GM12878 (cell line): ENCODE measurements around the gene AAGAB. TPM values are rescaled to one million over a fixed set of nuclear protein-coding genes. Genes with fewer than 3 reads are reported as not detected.

Source experiments
- ASH2L ChIP-seq: fragments of 300-600, 200-600 bp; sonication (generic); IDR thresholded peaks from 2 replicates; pipeline ENCODE4 v1.6.1; 2017; ENCODE audit warnings: low read depth, mild to moderate bottlenecking, borderline replicate concordance
- BHLHE40 ChIP-seq, 2 experiments: fragments of 450-650 bp in 1 of 2; IDR thresholded peaks; 2 replicates each; pipeline ENCODE4 v1.6.1; 2011 to 2017; ENCODE audit warnings: low read depth in 2 of 2, borderline replicate concordance in 1 of 2, improper control_type of control experiment in 1 of 2, low read length in 1 of 2, mild to moderate bottlenecking in 1 of 2
- BMI1 ChIP-seq: fragments of 450-650 bp; IDR thresholded peaks from 2 replicates; pipeline ENCODE4 v1.6.1; 2016; ENCODE audit warnings: mild to moderate bottlenecking, moderate library complexity, borderline replicate concordance
- CBX5 ChIP-seq: sonication (generic); IDR thresholded peaks from 2 replicates; pipeline ENCODE4 v1.6.1; 2016; ENCODE audit warnings: low read depth, moderate library complexity, mild to moderate bottlenecking, inconsistent platforms
- ETV6 ChIP-seq, 2 experiments: fragments of 450-650 bp in 1 of 2; IDR thresholded peaks in 1 of 2; conservative IDR thresholded peaks in 1 of 2; 2 replicates each; pipeline ENCODE4 v1.6.1; 2014; ENCODE audit warnings: antibody characterized with exemption in 1 of 2, borderline replicate concordance in 1 of 2, low read depth in 1 of 2, mild to moderate bottlenecking in 1 of 2, moderate library complexity in 1 of 2
- FOS ChIP-seq: IDR thresholded peaks from 3 replicates; pipeline ENCODE4 v1.6.1; 2011; ENCODE audit warnings: borderline replicate concordance; ENCODE audit not compliant: insufficient read length; ENCODE audit errors: extremely low read depth
- FOXM1 ChIP-seq: IDR thresholded peaks from 2 replicates; pipeline ENCODE4 v1.6.1; 2012; ENCODE audit warnings: low read depth, mild to moderate bottlenecking, inconsistent platforms, low read length, moderate library complexity
- JUNB ChIP-seq: IDR thresholded peaks from 2 replicates; pipeline ENCODE4 v1.6.1; 2016; ENCODE audit warnings: antibody characterized with exemption, mild to moderate bottlenecking
- JUND ChIP-seq: IDR thresholded peaks from 2 replicates; pipeline ENCODE4 v1.6.1; 2012; ENCODE audit warnings: low read depth, mild to moderate bottlenecking, low read length, improper control_type of control experiment, moderate library complexity
- NR2C1 ChIP-seq: fragments of 450-650 bp; IDR thresholded peaks from 2 replicates; pipeline ENCODE4 v1.6.1; 2017; ENCODE audit warnings: antibody characterized with exemption, mild to moderate bottlenecking, moderate library complexity
- POLR2A ChIP-seq: IDR thresholded peaks from 2 replicates; pipeline ENCODE4 v1.6.1; 2011; ENCODE audit warnings: low read depth, mild to moderate bottlenecking, low read length
- TBL1XR1 ChIP-seq: IDR thresholded peaks from 2 replicates; pipeline ENCODE4 v1.6.1; 2012; ENCODE audit warnings: low read depth, low read length, improper control_type of control experiment
- TCF12 ChIP-seq: IDR thresholded peaks from 2 replicates; pipeline ENCODE4 v1.6.1; 2011; ENCODE audit warnings: low read depth, mild to moderate bottlenecking, low read length
- TCF7 ChIP-seq: IDR thresholded peaks from 2 replicates; pipeline ENCODE4 v1.6.1; 2014; ENCODE audit warnings: antibody characterized with exemption, borderline replicate concordance
- ZNF207 ChIP-seq: fragments of 450-650 bp; IDR thresholded peaks from 2 replicates; pipeline ENCODE4 v1.6.1; 2014; ENCODE audit warnings: antibody characterized with exemption, mild to moderate bottlenecking, borderline replicate concordance
- ZZZ3 ChIP-seq: IDR thresholded peaks from 2 replicates; pipeline ENCODE4 v1.6.1; 2011; ENCODE audit warnings: low read depth; ENCODE audit not compliant: control insufficient read depth, insufficient read length
- polyA plus RNA-seq, 11 experiments: library from polyadenylated mRNA; depleted of rRNA in 4 of 11; unstranded in 6 of 11; stranded (reverse) in 5 of 11; fragments of >200 nt; fragmentation: Nextera tagmentation in 4 of 11; fragmentation: Illumina TruSeq in 1 of 11; extraction: Ambion mirVana in 4 of 11; extraction: Trizol in 1 of 11; gene quantifications; 1 replicate in 1 of 11; 2 replicates in 10 of 11; pipeline versions ENCODE4 v1.2.1 to v1.2.3, GENCODE V29; 2011 to 2016; ENCODE audit warnings: inconsistent platforms in 2 of 11, missing spikeins in 2 of 11, low read depth in 1 of 11
- total RNA-seq, 4 experiments: library from RNA; depleted of rRNA in 3 of 4; stranded (reverse); fragments of >200 nt in 3 of 4; fragmentation: Illumina TruSeq in 1 of 4; extraction: Trizol in 1 of 4; gene quantifications; 2 replicates each; pipeline versions ENCODE4 v1.2.1 to v1.2.3, GENCODE V29; 2013 to 2021
- TF ChIP-seq, protein P1 (sequence below): IDR thresholded peaks from 2 replicates; pipeline ENCODE4 v1.6.1; 2011; ENCODE audit warnings: mild to moderate bottlenecking, low read depth, low read length, moderate library complexity; ENCODE audit not compliant: insufficient replicate concordance
- TF ChIP-seq, protein P2 (sequence below): fragments of 450-650 bp; IDR thresholded peaks from 2 replicates; pipeline ENCODE4 v1.6.1; 2017; ENCODE audit warnings: mild to moderate bottlenecking
- TF ChIP-seq, protein P3 (sequence below): IDR thresholded peaks from 2 replicates; pipeline ENCODE4 v1.6.1; 2011; ENCODE audit warnings: borderline replicate concordance, low read depth, mild to moderate bottlenecking, moderate library complexity, mixed read lengths, low read length; ENCODE audit not compliant: insufficient read depth; ENCODE audit errors: extremely low read length
- TF ChIP-seq, protein P4 (sequence below): IDR thresholded peaks from 2 replicates; pipeline ENCODE4 v1.6.1; 2011; ENCODE audit warnings: borderline replicate concordance, low read depth, mild to moderate bottlenecking, moderate library complexity, low read length; ENCODE audit not compliant: insufficient read depth, poor library complexity, severe bottlenecking
- TF ChIP-seq, protein P5 (sequence below): fragments of 450-650 bp; IDR thresholded peaks from 2 replicates; pipeline ENCODE4 v1.6.1; 2018; ENCODE audit warnings: mild to moderate bottlenecking, low read depth, moderate library complexity; ENCODE audit not compliant: partially characterized antibody

AAGAB gene
- total and polyA plus RNA-seq, 10 of the 15 experiments (the other 5 are each of a cell fraction or from before 2014, with no cell fraction given), result 11.4 to 62.3 (median 38.0) TPM

DNA sequence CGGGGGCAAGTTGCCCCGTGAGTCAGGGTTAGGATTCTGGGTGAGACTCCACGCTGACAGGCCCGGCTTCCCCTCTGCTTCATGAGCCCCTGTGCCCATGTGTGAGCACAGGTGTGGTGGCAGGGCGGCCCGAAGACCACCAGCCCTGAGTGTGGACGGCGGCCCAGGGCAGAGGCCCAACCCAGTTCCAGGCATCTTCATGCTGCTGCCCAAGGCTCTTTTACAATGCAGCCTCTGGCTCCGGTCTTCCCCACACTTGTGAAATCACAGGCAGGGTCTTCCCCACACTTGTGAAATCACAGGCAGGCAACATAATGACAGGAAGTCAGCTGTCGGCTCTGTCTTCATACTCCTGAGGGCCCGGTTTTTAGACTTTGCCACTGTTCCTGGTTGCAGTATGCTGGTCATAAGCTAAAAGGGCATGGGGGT lies 78.8 kb downstream of the AAGAB start (continued):
- TF ChIP-seq TCF7, result no peak
- TF ChIP-seq JUNB, result peak; percentile 27; the same call in 1 of the 2 replicates
- peak; percentile 27; the same call in 1 of the 2 replicates for TF ChIP-seq POLR2A
- TF ChIP-seq, protein P1, sequence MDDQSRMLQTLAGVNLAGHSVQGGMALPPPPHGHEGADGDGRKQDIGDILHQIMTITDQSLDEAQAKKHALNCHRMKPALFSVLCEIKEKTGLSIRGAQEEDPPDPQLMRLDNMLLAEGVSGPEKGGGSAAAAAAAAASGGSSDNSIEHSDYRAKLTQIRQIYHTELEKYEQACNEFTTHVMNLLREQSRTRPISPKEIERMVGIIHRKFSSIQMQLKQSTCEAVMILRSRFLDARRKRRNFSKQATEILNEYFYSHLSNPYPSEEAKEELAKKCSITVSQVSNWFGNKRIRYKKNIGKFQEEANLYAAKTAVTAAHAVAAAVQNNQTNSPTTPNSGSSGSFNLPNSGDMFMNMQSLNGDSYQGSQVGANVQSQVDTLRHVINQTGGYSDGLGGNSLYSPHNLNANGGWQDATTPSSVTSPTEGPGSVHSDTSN, result no peak
- no peak for TF ChIP-seq TBL1XR1
- TF ChIP-seq CBX5, result no peak
- TF ChIP-seq BMI1, result no peak
- TF ChIP-seq FOS, result no peak
- 0 out of 2 replicates have a peak, but pooled peaks have one; percentile 40 for TF ChIP-seq TCF12
- TF ChIP-seq, protein P2, sequence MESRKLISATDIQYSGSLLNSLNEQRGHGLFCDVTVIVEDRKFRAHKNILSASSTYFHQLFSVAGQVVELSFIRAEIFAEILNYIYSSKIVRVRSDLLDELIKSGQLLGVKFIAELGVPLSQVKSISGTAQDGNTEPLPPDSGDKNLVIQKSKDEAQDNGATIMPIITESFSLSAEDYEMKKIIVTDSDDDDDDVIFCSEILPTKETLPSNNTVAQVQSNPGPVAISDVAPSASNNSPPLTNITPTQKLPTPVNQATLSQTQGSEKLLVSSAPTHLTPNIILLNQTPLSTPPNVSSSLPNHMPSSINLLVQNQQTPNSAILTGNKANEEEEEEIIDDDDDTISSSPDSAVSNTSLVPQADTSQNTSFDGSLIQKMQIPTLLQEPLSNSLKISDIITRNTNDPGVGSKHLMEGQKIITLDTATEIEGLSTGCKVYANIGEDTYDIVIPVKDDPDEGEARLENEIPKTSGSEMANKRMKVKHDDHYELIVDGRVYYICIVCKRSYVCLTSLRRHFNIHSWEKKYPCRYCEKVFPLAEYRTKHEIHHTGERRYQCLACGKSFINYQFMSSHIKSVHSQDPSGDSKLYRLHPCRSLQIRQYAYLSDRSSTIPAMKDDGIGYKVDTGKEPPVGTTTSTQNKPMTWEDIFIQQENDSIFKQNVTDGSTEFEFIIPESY, result no peak
- TF ChIP-seq ASH2L, result no peak
- no peak for TF ChIP-seq FOXM1
- no peak for TF ChIP-seq NR2C1
- TF ChIP-seq ZZZ3, result no peak
- TF ChIP-seq, protein P3, sequence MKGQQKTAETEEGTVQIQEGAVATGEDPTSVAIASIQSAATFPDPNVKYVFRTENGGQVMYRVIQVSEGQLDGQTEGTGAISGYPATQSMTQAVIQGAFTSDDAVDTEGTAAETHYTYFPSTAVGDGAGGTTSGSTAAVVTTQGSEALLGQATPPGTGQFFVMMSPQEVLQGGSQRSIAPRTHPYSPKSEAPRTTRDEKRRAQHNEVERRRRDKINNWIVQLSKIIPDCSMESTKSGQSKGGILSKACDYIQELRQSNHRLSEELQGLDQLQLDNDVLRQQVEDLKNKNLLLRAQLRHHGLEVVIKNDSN, result no peak
- no peak for TF ChIP-seq ETV6 (conservative IDR thresholded peaks at IDR 0.05 in 1 of 2, IDR thresholded peaks at IDR 0.05 in 1 of 2; ENCODE audit: borderline replicate concordance in 1 of 2, low read depth in 1 of 2)
- TF ChIP-seq ZNF207, result no peak
- TF ChIP-seq, protein P4, sequence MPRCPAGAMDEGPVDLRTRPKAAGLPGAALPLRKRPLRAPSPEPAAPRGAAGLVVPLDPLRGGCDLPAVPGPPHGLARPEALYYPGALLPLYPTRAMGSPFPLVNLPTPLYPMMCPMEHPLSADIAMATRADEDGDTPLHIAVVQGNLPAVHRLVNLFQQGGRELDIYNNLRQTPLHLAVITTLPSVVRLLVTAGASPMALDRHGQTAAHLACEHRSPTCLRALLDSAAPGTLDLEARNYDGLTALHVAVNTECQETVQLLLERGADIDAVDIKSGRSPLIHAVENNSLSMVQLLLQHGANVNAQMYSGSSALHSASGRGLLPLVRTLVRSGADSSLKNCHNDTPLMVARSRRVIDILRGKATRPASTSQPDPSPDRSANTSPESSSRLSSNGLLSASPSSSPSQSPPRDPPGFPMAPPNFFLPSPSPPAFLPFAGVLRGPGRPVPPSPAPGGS, result peak; percentile 41
- TF ChIP-seq, protein P5, sequence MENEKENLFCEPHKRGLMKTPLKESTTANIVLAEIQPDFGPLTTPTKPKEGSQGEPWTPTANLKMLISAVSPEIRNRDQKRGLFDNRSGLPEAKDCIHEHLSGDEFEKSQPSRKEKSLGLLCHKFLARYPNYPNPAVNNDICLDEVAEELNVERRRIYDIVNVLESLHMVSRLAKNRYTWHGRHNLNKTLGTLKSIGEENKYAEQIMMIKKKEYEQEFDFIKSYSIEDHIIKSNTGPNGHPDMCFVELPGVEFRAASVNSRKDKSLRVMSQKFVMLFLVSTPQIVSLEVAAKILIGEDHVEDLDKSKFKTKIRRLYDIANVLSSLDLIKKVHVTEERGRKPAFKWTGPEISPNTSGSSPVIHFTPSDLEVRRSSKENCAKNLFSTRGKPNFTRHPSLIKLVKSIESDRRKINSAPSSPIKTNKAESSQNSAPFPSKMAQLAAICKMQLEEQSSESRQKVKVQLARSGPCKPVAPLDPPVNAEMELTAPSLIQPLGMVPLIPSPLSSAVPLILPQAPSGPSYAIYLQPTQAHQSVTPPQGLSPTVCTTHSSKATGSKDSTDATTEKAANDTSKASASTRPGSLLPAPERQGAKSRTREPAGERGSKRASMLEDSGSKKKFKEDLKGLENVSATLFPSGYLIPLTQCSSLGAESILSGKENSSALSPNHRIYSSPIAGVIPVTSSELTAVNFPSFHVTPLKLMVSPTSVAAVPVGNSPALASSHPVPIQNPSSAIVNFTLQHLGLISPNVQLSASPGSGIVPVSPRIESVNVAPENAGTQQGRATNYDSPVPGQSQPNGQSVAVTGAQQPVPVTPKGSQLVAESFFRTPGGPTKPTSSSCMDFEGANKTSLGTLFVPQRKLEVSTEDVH, result no peak
- peak in 1 of 2 experiments; percentile 36; a peak in 1 of 4 replicates for TF ChIP-seq BHLHE40 (IDR thresholded peaks at IDR 0.05; ENCODE audit: borderline replicate concordance in 1 of 2, low read depth in 2 of 2, low read length in 1 of 2)
- TF ChIP-seq JUND, result no peak
